Lower leg skin (tissue), 3 donors: ENCODE results near the gene CCDC102B.

Experiments used
- CTCF ChIP-seq, 3 donors: fragments of 450-650 bp; IDR thresholded peaks; one replicate each; pipeline ENCODE4 v1.5.1; 2016; ENCODE audit warnings: antibody characterized with exemption in 3 of 3, mild to moderate bottlenecking in 3 of 3, moderate library complexity in 2 of 3
- POLR2A ChIP-seq, 2 donors: fragments of 450-650 bp; IDR thresholded peaks; one replicate each; pipeline ENCODE4 v1.6.1; 2016 to 2017; ENCODE audit warnings: antibody characterized with exemption in 2 of 2, mild to moderate bottlenecking in 1 of 2, moderate library complexity in 1 of 2

- TF ChIP-seq CTCF (IDR thresholded peaks at IDR 0.05) (no peak), POLR2A (IDR thresholded peaks at IDR 0.05) (no peak)
Observed at GRCh38 chr18:69021211-69021805, 223.4 kb downstream of the CCDC102B start.
